GM06990 (cell line): ENCODE measurements around the gene G6PC3.
A peak's percentile ranks its signal among the peaks of the same experiment; 100 is the strongest.

Source experiments
- DNase-seq: peaks from one replicate; pipeline ENCODE4 v3.0.0-alpha.2; 2011; ENCODE audit not compliant: insufficient read length; ENCODE audit errors: extremely low read depth
- H3K27me3 ChIP-seq: replicated peaks from 2 replicates; pipeline ENCODE4 v1.6.0; 2011; ENCODE audit warnings: low read length; ENCODE audit not compliant: control insufficient read depth, insufficient read depth
- H3K36me3 ChIP-seq: 2 replicates; pipeline ENCODE4 v1.5.1; 2011; ENCODE audit warnings: low read length; ENCODE audit not compliant: control insufficient read depth, insufficient read depth
- H3K4me3 ChIP-seq: replicated peaks from 2 replicates; pipeline ENCODE4 v1.5.1; 2011; ENCODE audit warnings: low read depth, mild to moderate bottlenecking, control low read depth, low read length
- TF ChIP-seq, protein P1 (sequence below): IDR thresholded peaks from 2 replicates; pipeline ENCODE4 v1.5.1; 2011; ENCODE audit warnings: low read length, control low read depth, mild to moderate bottlenecking, inconsistent platforms; ENCODE audit not compliant: insufficient read depth, poor library complexity, severe bottlenecking

G6PC3 gene

DNA sequence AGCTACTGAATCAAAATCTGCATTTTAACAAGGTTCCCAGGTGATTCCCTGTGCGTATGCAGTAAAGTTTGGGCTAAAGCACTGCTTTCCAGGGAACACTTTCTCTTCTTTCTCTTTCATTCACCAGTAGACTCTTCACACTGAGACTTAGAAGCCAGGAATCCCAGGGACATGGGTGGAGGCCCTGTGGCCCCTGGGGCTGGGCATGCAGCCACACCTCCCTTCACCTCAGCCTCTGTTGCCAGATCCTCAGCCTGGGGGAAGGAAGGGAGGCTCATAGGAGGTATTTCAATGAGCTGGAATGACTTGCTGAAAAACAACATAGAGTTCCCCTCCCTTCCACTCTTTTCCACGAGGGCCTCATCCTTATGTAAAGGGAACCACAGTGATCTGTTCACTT lies 1.2 kb downstream of the G6PC3 start:
- TF ChIP-seq, protein P1, sequence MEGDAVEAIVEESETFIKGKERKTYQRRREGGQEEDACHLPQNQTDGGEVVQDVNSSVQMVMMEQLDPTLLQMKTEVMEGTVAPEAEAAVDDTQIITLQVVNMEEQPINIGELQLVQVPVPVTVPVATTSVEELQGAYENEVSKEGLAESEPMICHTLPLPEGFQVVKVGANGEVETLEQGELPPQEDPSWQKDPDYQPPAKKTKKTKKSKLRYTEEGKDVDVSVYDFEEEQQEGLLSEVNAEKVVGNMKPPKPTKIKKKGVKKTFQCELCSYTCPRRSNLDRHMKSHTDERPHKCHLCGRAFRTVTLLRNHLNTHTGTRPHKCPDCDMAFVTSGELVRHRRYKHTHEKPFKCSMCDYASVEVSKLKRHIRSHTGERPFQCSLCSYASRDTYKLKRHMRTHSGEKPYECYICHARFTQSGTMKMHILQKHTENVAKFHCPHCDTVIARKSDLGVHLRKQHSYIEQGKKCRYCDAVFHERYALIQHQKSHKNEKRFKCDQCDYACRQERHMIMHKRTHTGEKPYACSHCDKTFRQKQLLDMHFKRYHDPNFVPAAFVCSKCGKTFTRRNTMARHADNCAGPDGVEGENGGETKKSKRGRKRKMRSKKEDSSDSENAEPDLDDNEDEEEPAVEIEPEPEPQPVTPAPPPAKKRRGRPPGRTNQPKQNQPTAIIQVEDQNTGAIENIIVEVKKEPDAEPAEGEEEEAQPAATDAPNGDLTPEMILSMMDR = no peak
- peak overlapping the region; percentile 87 for H3K4me3 ChIP-seq
- no peaks in the 10 kb centered on the region for H3K27me3 ChIP-seq
- peaks cover 19% of the 10 kb centered on the region for H3K36me3 ChIP-seq
- DNase-seq = no peak

DNA sequence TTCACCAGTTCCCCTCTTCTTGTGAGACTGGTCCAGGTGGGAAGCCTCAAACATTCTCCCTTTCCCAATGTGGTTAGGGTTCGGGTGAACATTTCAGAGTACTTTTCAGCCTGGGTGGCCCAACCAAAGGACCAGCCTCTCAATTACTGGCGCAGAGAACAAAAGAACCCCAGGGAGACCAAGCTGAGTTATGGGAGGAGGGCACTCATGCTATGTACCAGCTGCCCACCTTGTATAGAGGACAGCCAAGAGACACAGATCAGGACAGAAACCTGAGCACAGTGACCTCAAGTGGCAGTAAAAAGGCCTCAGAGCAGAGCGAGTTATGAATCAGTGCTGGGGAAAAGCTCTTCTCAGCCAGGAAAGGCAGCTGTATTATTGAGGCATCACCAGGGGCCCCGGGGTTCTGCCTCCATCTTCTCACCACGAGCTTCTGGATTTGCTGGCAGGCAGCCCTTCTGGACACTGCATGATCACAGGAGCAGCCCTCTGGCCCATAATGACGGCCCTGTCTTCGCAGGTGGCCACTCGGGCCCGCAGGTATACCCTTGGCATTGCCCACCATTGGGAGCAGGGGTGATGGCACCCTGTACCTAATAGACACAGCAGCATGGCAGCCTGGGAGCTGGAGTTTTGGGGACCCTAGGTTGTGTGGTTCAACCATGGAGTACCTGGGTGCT lies 3.8 kb downstream of the G6PC3 start:
- Histone ChIP-seq H3K36me3 (peaks cover 29% of the 10 kb centered on the region), H3K27me3 (no peaks in the 10 kb centered on the region), H3K4me3 (no peak overlapping the region)
- no peak for DNase-seq
- TF ChIP-seq, protein P1 = no peak

DNA sequence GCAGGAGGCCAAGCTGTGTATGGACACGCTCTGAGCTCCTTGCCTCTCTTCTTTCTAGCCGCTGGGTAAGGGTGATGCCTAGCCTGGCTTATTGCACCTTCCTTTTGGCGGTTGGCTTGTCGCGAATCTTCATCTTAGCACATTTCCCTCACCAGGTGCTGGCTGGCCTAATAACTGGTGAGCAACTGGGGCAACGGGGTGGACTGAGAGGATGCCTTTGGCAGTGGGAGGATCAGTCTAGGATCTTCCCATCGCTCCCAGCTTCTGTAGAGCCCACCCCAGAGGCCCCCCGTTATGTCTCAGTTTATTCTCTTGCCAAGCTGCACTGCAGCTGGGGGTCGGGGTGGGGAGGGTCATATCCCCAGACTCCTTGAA lies 4.4 kb downstream of the G6PC3 start:
- Histone ChIP-seq H3K4me3 (no peak overlapping the region), H3K27me3 (no peaks in the 10 kb centered on the region), H3K36me3 (peaks cover 31% of the 10 kb centered on the region)
- no peak for DNase-seq
- TF ChIP-seq, protein P1 = no peak

DNA sequence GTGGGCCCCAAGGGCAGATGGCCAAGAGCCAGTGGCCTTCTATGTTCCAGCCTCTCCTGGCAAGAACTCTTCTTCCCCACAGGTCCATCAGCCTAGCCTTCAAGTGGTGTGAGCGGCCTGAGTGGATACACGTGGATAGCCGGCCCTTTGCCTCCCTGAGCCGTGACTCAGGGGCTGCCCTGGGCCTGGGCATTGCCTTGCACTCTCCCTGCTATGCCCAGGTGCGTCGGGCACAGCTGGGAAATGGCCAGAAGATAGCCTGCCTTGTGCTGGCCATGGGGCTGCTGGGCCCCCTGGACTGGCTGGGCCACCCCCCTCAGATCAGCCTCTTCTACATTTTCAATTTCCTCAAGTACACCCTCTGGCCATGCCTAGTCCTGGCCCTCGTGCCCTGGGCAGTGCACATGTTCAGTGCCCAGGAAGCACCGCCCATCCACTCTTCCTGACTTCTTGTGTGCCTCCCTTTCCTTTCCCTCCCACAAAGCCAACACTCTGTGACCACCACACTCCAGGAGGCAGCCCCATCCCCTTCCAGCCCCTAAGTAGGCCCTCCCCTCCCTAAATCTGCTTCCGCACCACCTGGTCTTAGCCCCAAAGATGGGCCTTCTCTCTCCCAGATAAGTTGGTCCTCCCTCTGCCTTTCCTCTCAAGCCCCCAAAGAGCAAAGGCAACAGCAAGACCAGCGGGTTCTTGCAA lies 5.2 kb downstream of the G6PC3 start:
- no peak for DNase-seq

DNA sequence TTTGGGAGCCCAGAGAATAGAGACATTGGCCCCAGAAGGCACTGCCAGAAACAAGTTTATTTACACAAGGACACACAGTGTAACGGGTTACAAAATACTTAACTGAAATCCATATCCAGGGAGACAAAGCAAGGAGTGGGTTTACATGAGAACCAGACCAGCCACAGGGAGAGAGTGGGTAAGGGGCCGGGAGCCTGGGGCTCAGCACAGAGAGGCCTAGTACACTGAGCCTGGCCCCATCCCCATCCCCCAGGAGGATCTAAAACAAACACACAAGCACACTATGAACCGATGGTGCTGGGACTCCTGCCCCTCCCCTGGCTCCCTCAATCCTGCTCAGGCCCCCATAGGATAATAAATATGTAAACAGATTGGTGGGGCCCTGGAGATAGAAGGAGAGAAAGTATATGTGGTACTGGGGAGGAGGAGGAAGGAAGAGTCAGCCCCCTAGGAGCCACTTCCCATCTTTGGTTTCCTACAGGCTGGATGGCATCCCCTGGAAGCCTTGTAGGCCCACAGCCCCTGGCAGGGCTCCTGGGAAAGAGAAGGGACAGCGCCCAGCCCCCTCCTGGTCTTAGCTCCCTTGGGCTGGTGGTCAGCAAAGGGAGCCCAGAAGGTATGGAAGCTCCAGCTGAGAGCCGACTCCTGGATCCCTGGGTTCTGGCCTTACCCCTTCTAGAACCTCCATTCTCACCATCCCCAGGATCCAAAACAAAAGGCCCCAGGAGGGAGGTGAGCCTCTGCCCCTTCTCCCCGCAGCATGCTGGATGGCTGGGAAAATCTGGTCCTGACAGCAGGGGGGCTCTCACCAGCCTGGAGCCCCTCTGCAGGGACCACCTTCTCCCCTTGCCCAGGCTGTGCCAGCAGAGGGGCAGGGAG lies 6.4 kb downstream of the G6PC3 start:
- DNase-seq = no peak
- peaks cover 42% of the 10 kb centered on the region for H3K36me3 ChIP-seq
- TF ChIP-seq, protein P1 = no peak

More for the DNA sequence above, 5.2 kb downstream of the G6PC3 start:
- TF ChIP-seq, protein P1 = no peak
- H3K27me3 ChIP-seq = no peaks in the 10 kb centered on the region
- peaks cover 39% of the 10 kb centered on the region for H3K36me3 ChIP-seq
- no peak overlapping the region for H3K4me3 ChIP-seq

More for the DNA sequence above, 6.4 kb downstream of the G6PC3 start:
- Histone ChIP-seq H3K4me3 (no peak overlapping the region), H3K27me3 (no peaks in the 10 kb centered on the region)
